Inferior parietal cortex (tissue), 1 donor: ENCODE results near the gene KREMEN2.

Experiments
- DNase-seq: peaks from one replicate; pipeline ENCODE4 v3.0.0-alpha.2; 2016; ENCODE audit errors: extremely low spot score

KREMEN2 gene

GRCh38 chr16:2964475-2965336 lies 631 bp downstream of the KREMEN2 start:
- no peak for DNase-seq

DNA sequence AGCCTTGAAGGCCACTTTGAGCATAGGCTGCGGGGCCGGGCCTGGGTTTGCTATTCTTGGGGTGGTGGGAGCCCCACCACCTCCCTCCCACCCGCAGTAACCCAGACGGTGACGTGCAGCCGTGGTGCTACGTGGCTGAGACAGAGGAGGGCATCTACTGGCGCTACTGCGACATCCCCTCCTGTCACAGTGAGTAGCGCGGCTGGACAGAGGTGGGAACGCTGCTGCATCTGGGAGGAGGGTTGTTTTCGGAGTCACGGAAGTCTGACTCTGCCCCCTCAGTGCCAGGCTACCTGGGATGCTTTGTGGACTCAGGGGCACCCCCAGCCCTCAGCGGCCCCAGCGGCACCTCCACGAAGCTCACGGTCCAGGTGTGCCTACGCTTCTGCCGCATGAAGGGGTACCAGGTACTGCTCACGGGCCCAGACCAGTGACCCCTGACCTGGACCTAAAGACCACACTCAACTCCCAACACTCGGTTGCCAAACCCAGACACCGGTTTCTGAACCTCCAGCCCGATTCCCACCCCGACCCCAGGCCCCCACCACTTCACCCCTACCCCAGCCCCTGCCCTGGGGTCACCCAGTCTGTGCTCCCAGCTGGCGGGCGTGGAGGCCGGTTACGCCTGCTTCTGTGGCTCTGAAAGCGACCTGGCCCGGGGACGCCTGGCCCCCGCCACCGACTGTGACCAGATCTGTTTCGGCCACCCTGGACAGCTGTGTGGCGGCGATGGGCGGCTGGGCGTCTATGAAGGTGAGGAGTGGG lies 2.1 kb downstream of the KREMEN2 start:
- DNase-seq, result no peak

DNA sequence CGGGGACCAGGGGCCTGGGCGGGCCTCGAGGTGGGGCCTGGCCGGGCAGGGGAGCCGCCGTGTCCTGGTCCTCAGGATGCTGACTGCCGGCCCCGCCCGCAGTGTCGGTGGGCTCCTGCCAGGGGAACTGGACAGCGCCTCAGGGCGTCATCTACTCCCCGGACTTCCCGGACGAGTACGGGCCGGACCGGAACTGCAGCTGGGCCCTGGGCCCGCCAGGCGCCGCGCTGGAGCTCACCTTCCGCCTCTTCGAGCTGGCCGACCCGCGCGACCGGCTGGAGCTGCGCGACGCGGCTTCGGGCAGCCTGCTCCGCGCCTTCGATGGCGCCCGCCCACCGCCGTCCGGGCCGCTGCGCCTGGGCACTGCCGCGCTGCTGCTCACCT lies 2.7 kb downstream of the KREMEN2 start:
- no peak for DNase-seq

DNA sequence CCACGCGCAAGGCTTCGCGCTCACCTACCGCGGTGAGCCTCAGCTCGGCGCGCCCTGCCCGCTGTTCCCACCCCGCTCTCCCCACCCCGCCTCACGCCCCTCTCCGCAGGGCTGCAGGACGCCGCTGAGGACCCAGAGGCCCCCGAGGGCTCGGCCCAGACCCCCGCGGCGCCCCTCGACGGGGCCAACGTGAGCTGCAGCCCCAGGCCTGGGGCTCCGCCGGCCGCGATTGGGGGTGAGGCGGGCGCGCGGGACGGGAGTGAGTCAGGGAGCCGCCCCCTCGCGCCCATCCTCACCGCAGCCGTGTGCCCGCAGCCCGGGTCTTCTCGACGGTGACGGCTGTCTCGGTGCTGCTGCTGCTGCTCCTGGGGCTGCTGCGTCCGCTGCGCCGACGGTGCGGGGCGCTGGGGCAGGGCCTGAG lies 3.1 kb downstream of the KREMEN2 start:
- no peak for DNase-seq

DNA sequence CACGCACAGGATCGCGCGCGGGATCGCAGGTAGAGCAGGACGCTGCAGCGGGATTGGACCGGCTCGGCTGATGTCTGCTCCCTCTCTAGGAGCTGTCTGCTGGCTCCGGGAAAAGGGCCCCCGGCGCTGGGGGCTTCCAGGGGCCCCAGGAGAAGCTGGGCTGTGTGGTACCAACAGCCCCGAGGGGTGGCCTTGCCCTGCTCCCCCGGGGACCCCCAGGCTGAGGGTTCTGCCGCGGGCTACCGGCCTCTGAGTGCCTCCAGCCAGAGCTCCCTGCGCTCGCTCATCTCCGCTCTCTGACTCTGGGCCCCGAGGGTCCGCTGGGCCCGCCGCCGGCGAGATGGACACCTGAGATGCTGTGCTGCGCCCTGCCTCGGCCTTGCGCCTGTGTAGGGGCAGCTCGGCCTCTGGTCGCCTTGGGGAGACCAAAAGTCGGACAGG lies 3.7 kb downstream of the KREMEN2 start:
- DNase-seq, result no peak

DNA sequence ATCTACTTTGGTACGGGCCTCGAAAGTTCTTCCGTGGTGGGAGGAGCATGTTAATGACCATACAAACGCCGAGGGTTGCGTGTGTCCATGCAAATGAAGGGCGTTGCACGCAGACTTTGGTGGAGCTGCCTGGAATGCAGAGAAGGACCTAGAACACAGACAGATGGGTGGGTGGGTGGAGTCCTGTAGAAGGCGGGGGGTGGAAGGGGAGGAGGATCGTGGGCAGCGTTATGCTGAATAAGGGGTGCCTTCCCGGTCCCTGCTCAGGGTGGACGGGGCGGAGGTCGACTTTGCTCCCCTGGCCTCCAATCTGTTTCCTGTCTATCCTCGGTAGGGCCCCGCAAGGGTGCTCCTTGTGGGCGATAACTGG lies 4.3 kb downstream of the KREMEN2 start:
- no peak for DNase-seq

- DNase-seq, result peak; percentile 89
Measured at GRCh38 chr16:2968738-2969544, 4.9 kb downstream of the KREMEN2 start, which contains the start of gene PAQR4. Gene PAQR4 (plus strand): TSS chr16:2969348. CDS start chr16:2969675, 327 bp downstream.

DNA sequence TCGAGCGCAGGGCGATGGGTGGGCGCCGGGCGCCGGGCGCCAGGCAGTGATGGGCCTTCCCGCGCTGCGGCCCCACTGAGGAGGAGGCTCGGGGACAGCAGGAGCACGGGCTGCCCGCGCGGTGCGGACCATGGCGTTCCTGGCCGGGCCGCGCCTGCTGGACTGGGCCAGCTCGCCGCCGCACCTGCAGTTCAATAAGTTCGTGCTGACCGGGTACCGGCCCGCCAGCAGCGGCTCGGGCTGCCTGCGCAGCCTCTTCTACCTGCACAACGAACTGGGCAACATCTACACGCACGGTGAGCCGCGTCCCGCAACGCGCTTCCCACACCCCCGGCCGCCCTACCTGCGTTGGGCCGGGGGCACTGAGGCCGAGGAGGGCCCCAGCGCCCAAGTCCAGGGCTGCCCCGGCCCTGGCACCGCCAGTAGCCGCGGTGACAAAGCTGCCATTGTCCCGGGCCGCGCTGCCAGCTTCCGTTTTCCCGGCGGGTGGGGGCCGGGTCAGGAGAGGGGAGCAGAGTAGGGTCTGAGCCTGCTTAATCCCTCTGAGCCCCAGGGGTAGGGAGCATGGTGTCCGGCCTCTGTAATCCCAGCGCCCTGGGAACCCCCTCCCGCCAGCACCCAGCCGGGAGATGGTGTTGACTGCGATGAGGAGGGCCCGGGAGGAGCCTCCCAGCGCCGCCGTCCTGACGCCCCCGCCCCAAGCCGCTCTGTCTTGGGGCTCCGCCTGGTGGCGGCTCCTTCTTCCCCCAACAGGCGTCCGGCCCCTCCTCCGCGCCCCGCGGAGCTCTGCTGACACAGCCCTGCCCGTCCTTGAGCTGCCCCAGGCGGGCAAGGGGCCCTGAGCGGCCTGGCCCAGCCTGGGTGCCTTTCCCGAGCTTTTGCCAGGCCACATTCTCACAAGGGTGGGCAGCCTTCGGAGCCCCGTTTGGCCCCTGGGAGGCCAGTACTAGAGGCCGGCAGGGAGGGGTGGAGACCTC lies 5.8 kb downstream of the KREMEN2 start:
- peak; percentile 50 for DNase-seq

DNA sequence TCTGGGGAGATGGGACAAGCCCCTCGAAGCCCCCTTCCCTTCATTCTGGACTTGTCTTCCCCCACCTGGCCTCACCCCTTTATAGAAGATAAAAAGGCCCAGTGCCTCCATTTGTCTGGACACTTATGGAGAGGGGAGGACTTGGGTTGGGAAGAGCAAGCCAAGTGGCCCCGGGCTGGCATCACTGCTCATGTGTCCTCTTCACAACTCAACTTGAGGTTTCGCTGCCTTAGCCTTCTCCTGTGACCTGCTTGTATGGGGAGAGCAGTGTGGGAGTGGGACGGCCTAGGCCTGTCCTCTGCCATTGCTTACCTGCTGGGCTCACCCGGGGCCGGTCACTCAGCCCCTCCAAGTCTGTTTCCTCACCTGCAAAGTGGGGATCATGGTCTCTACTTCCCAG lies 6.5 kb downstream of the KREMEN2 start:
- DNase-seq, result no peak

DNA sequence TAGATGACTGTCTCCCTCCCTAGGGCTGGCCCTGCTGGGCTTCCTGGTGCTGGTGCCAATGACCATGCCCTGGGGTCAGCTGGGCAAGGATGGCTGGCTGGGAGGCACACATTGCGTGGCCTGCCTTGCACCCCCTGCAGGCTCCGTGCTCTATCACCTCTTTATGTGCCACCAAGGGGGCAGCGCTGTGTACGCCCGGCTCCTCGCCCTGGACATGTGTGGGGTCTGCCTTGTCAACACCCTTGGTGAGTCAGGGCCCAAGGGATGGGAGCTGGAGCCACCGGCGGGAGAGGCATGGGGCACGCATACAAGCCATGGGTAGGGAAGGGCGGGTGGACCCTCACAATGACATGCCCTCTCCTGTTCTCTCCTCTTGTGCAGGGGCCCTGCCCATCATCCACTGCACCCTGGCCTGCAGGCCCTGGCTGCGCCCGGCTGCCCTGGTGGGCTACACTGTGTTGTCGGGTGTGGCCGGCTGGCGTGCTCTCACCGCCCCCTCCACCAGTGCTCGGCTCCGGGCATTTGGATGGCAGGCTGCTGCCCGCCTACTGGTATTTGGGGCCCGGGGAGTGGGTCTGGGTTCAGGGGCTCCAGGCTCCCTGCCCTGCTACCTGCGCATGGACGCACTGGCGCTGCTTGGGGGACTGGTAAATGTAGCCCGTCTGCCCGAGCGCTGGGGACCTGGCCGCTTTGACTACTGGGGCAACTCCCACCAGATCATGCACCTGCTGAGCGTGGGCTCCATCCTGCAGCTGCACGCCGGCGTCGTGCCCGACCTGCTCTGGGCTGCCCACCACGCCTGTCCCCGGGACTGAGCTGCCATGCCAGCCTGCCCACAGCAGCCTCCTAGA lies 7.3 kb downstream of the KREMEN2 start:
- DNase-seq, result no peak

GRCh38 chr16:2971985-2972784 lies 8.1 kb downstream of the KREMEN2 start:
- no peak for DNase-seq

DNA sequence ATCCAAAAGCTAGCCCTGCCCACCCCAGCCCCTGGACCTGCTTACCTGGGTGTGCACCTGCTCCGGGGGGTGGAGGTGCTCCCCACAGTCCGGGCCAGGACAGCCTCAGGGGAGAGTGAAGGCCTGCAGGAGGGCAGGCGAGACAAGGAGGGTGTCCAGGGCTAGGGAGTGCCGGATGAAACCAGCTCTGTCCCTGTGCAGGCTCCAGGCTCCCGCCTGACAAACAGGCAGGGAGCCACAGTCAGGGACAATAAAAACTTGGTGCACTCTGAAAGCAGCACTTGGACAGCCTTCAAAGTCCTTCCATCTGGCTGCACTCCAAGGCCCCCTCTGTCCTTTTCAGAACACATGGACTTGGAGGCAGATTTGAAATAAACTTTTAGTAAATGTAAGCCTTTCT lies 9.0 kb downstream of the KREMEN2 start:
- no peak for DNase-seq

- no peak for DNase-seq
Measured at GRCh38 chr16:2973605-2974318, 9.7 kb downstream of the KREMEN2 start.

- DNase-seq, result no peak
Measured at GRCh38 chr16:2974319-2975056, 10.4 kb downstream of the KREMEN2 start.

- no peak for DNase-seq
Measured at GRCh38 chr16:2975161-2975795, 11.2 kb downstream of the KREMEN2 start.

DNA sequence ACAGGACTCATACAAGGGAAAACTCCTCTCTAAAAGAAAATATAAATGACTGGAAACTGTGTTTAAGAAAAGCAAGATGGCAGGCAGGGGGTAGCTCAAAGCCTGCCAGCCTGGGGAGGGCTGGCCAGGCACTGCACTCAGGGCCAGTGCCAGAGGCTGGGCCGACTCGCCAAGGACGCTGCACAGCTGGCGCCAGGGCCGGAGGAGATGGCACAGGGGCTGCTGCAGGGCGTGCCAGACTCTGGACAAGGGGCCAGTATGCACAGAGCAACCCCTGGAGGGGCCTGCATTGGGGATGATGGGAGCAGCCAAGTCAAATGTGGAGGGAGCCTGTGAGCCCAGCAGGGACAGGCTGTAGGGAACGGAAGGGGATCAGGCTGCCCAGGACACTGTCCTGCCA lies 12.1 kb downstream of the KREMEN2 start:
- no peak for DNase-seq

- no peak for DNase-seq
Measured at GRCh38 chr16:2976673-2977072, 12.6 kb downstream of the KREMEN2 start.
